Retina (tissue), 1 donor: ENCODE data around the gene ERN1.

Experiments used
- DNase-seq: peaks from one replicate; pipeline ENCODE4 v3.0.0-alpha.2; 2016

The ERN1 gene

GRCh38 chr17:64157669-64158180, 27.8 kb upstream of the ERN1 start:
- DNase-seq = no peak

GRCh38 chr17:64156670-64157069, 26.7 kb upstream of the ERN1 start:
- peak; percentile 16 for DNase-seq

- peak; percentile 30 for DNase-seq
Observed at GRCh38 chr17:64155751-64156544, 26.0 kb upstream of the ERN1 start.

GRCh38 chr17:64155129-64155528, 25.2 kb upstream of the ERN1 start:
- DNase-seq = peak; percentile 50

- no peak for DNase-seq
Observed at GRCh38 chr17:64154717-64155116, 24.8 kb upstream of the ERN1 start.

- no peak for DNase-seq
Observed at GRCh38 chr17:64154313-64154695, 24.4 kb upstream of the ERN1 start.

GRCh38 chr17:64153565-64154312, 23.8 kb upstream of the ERN1 start:
- DNase-seq = no peak

- no peak for DNase-seq
Observed at GRCh38 chr17:64152428-64153125, 22.6 kb upstream of the ERN1 start.

- no peak for DNase-seq
Observed at GRCh38 chr17:64151016-64151368, 21.0 kb upstream of the ERN1 start.

GRCh38 chr17:64150237-64151015, 20.5 kb upstream of the ERN1 start:
- DNase-seq = no peak

GRCh38 chr17:64149196-64149595, 19.3 kb upstream of the ERN1 start:
- DNase-seq = no peak

GRCh38 chr17:64148699-64149098, 18.8 kb upstream of the ERN1 start:
- DNase-seq = no peak

GRCh38 chr17:64148017-64148631, 18.2 kb upstream of the ERN1 start:
- DNase-seq = no peak

GRCh38 chr17:64147110-64148016, 17.4 kb upstream of the ERN1 start:
- DNase-seq = no peak

- no peak for DNase-seq
Observed at GRCh38 chr17:64146418-64147109, 16.6 kb upstream of the ERN1 start.

- peak; percentile 98 for DNase-seq
Observed at GRCh38 chr17:64145751-64146417, 15.9 kb upstream of the ERN1 start.

- DNase-seq = no peak
Observed at GRCh38 chr17:64145375-64145750, 15.4 kb upstream of the ERN1 start.

GRCh38 chr17:64139542-64139941, 9.6 kb upstream of the ERN1 start:
- DNase-seq = no peak

GRCh38 chr17:64138441-64138840, 8.5 kb upstream of the ERN1 start:
- DNase-seq = no peak

GRCh38 chr17:64135000-64135399, 5.1 kb upstream of the ERN1 start:
- DNase-seq = no peak
